WERI-Rb-1 (cell line): ENCODE measurements around the gene CRIP3.

Experiments used
- DNase-seq: peaks from one replicate; pipeline ENCODE4 v3.0.0-alpha.2; 2020
- H3K27ac ChIP-seq: fragments of 250-450 bp; sonication (Bioruptor Pico); 2 replicates; pipeline ENCODE4 v1.5.1; 2020; ENCODE audit warnings: mild to moderate bottlenecking, moderate library complexity
- H3K27me3 ChIP-seq: fragments of 250-450 bp; sonication (Bioruptor Pico); 2 replicates; pipeline ENCODE4 v1.5.1; 2021; ENCODE audit warnings: mild to moderate bottlenecking, low read depth, moderate library complexity; ENCODE audit not compliant: insufficient read depth, severe bottlenecking
- H3K36me3 ChIP-seq: fragments of 250-450 bp; sonication (Bioruptor Pico); 2 replicates; pipeline ENCODE4 v1.5.1; 2020; ENCODE audit warnings: mild to moderate bottlenecking, moderate library complexity
- H3K4me3 ChIP-seq: 2 replicates; pipeline ENCODE4 v1.5.1; 2011; ENCODE audit warnings: low read depth, mild to moderate bottlenecking, control low read depth, low read length
- H3K9me3 ChIP-seq: fragments of 250-450 bp; sonication (Bioruptor Pico); 2 replicates; pipeline ENCODE4 v1.5.1; 2021; ENCODE audit warnings: mild to moderate bottlenecking, moderate library complexity; ENCODE audit not compliant: severe bottlenecking
- CTCF ChIP-seq: IDR thresholded peaks from 2 replicates; pipeline ENCODE4 v1.5.1; 2011; ENCODE audit warnings: low read depth, mild to moderate bottlenecking, control low read depth, inconsistent platforms, low read length

Gene CRIP3

GRCh38 chr6:43293698-43294097 is 14.9 kb downstream of the CRIP3 start:
- H3K27me3 ChIP-seq: no peaks in the 10 kb centered on the region
- no peaks in the 10 kb centered on the region for H3K9me3 ChIP-seq
- TF ChIP-seq CTCF: no peak
- no peak overlapping the region for H3K27ac ChIP-seq
- no peaks in the 10 kb centered on the region for H3K36me3 ChIP-seq
- no peak for DNase-seq
- H3K4me3 ChIP-seq: no peak overlapping the region

GRCh38 chr6:43292763-43293318 is 15.8 kb downstream of the CRIP3 start:
- H3K36me3 ChIP-seq: no peaks in the 10 kb centered on the region

GRCh38 chr6:43292341-43292740 is 16.3 kb downstream of the CRIP3 start:
- no peak overlapping the region for H3K27ac ChIP-seq
- DNase-seq: no peak
- H3K27me3 ChIP-seq: no peaks in the 10 kb centered on the region

More at GRCh38 chr6:43292763-43293318, 15.8 kb downstream of the CRIP3 start:
- no peak for DNase-seq
- Histone ChIP-seq H3K27ac (no peak overlapping the region), H3K27me3 (no peaks in the 10 kb centered on the region), H3K4me3 (no peak overlapping the region), H3K9me3 (no peaks in the 10 kb centered on the region)
- TF ChIP-seq CTCF: no peak

DNA sequence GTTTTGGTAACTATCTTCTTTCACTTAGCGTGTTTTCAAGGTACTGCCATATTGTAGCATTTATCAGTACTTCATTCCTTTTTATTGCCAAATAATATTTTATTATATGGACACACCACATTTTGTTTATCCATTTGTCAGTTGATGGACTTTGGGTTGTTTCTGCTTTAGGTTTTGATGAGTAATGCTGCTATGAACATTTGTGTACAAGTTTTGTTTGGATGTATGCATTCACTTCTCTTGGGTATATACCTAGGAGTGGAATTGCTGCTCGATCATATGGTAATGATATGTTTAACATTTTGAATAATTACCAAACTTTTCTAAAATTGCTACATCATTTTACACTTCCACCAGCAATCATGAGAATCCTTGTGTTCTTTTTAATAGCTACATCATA is 16.9 kb downstream of the CRIP3 start:
- H3K36me3 ChIP-seq: no peaks in the 10 kb centered on the region
- no peaks in the 10 kb centered on the region for H3K9me3 ChIP-seq
- H3K4me3 ChIP-seq: no peak overlapping the region
- DNase-seq: no peak
- H3K27me3 ChIP-seq: no peaks in the 10 kb centered on the region
- H3K27ac ChIP-seq: no peak overlapping the region
- TF ChIP-seq CTCF: no peak

More at GRCh38 chr6:43292341-43292740, 16.3 kb downstream of the CRIP3 start:
- H3K4me3 ChIP-seq: no peak overlapping the region
- no peak for TF ChIP-seq CTCF
- H3K36me3 ChIP-seq: no peaks in the 10 kb centered on the region
- H3K9me3 ChIP-seq: no peaks in the 10 kb centered on the region

DNA sequence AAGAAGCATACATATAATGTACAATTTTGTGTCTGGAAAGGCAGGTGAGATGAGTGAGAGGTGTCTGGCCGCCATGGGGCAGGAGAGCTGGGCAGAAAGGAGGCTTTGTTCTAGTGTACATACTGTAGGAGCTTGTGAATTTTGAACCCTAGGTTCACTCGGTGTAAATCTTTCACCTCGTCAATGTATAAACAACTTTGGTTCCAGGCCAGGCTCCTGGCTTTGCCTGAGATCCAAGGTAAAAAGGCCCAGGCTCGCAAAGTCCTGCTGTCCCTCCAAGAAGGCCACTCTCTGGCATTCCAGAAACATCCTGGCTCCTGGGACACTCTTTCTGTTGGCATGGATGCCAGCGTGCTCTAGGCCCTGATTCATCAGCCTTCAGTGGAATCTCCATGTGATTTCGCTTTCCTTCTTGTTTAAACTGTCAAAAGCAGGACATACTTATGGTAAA is 17.7 kb downstream of the CRIP3 start:
- no peak for DNase-seq
- Histone ChIP-seq H3K9me3 (no peaks in the 10 kb centered on the region), H3K36me3 (no peaks in the 10 kb centered on the region), H3K27me3 (no peaks in the 10 kb centered on the region), H3K4me3 (no peak overlapping the region), H3K27ac (no peak overlapping the region)
- no peak for TF ChIP-seq CTCF

- no peak overlapping the region for H3K4me3 ChIP-seq
- no peak for DNase-seq
- no peak for TF ChIP-seq CTCF
- H3K27ac ChIP-seq: no peak overlapping the region
- no peaks in the 10 kb centered on the region for H3K36me3 ChIP-seq
- H3K27me3 ChIP-seq: no peaks in the 10 kb centered on the region
- H3K9me3 ChIP-seq: no peaks in the 10 kb centered on the region
Measured at GRCh38 chr6:43290339-43290904, 18.2 kb downstream of the CRIP3 start.
